ENCODE data around the gene IGFALS.
"Not testable (repeated sequence)": the region's sequence is repeated elsewhere in the genome, so short reads cannot be mapped to it uniquely, and the experiment has no call there.

IGFALS gene

GRCh38 chr16:1818204-1818872 is 24.8 kb upstream of the IGFALS start:
- DNase-seq (ENCODE audit: low read depth) = no peak

- DNase-seq (ENCODE audit: low read depth) = no peak
Observed at GRCh38 chr16:1817716-1818115, 24.2 kb upstream of the IGFALS start.

DNA sequence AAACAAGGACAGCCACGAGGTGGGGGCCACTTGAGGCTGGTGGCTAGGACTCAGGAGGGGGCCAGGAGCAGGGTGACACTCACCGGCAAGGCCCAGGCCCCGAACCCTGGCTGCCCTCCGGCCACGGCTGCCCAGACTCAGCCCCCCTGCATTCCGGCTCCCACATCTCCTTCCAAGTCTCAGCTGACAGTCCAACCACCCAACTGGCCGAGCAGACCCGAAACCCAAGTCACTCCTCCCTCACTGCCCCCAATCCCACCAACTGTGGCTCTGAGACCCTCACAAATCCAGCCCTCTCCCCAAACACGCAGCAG is 23.7 kb upstream of the IGFALS start:
- no peak for DNase-seq (ENCODE audit: low read depth)

- DNase-seq (ENCODE audit: low read depth) = no peak
Observed at GRCh38 chr16:1816396-1817275, 23.1 kb upstream of the IGFALS start.

DNA sequence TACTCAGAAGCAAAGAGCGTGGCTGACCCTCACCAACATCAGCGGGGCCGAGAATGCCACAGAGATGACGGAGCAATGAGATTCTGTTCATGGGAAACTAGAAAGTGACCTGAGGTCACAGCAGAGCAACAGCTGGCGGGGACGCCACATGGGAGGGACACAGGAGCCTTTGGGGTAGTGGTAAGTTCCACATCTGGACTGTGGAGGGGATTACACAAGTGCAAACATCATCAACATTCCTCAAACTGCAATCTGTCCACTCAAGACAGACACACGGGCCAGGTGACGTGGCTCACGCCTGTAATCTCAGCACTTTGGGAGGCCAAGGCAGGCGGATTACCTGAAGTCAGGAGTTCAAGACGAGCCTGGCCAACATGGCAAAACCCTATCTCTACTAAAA is 22.0 kb upstream of the IGFALS start:
- DNase-seq (ENCODE audit: low read depth) = no peak

DNA sequence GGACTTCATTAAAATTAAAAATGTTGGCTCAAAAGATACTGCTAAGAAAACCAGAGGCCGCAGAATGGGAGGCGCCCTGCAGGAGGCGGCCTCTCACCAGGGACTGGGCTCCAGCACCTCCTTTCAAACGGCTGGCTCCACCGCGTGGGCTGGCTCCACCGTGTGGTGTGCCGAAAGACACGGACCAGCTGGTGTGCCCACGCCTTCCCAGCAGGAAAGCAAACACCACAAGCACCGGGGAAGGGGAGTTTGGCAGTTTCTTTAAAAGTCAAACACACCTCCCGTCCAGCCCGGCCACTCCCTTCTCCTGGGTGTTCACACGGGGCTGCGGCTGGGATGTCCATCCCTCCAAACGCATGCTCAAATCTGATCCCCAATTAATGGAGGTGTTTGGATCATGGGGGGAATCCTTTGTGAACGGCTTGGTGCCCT is 19.2 kb upstream of the IGFALS start:
- DNase-seq (ENCODE audit: low read depth) = peak; percentile 58

DNA sequence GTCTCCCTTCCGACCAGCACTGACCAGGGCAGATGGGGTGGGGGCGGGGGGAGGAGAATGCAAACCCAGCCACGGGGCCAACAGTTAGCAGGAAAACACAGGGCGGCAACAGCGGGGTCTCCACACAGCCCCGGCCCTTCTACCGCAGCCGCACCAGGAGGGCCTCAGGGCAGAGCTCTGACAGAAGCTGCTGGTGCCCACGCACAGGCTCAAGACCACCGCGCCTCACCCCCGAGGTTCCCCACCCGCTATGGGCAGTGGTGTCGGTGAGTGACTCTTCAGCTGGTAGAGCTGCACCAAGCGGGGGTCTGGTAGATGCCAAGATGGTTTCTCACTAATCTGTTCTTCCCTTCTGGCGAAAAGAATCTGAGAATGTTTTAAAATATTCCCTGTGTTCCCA is 17.0 kb upstream of the IGFALS start:
- no peak for DNase-seq (ENCODE audit: low read depth)

DNA sequence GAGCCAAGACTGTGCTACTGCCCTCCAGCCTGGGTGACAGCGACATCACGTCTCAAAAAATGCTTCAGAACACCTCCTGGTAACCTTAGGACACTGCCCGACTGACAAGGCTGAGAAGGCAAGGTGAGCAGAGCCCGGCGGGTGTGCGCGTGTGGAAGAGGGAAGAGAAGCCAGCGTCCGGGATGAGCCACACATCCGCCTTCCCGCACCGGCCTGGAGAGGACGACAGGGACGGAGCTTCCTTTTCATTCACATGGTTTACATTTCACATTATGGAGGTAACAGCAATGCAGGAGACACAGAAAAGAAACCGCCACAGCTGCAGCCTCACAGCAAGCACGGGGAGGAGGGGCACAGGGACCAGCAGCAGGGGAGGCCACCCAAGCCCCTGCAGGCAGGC is 16.6 kb upstream of the IGFALS start:
- DNase-seq (ENCODE audit: low read depth) = no peak

DNA sequence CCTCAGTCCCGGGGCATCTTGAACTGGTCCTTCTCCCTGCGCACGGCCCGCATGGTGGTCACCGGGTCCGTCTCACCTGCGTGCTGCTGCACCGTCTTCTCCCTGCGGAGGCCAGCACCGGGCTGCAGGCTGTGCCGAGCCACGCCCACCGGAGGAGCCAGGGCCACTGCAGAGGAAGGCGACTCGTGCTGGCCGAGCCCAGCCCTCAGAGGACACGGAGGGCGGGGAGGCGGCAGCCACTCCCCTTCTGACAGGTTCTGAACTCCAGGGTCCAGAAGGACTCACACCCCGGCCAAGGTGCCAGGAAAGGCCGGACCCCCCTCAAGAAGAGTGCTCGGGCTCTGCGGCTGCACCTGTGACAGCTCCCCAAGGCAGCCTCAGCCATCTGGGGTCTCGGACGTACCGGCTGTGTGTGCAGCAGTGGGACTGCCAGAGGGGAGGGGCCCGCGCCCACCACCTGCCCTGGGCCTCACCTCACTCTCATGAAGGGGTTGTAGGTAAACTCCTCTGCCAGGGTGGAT is 15.8 kb upstream of the IGFALS start:
- no peak for DNase-seq (ENCODE audit: low read depth)

DNA sequence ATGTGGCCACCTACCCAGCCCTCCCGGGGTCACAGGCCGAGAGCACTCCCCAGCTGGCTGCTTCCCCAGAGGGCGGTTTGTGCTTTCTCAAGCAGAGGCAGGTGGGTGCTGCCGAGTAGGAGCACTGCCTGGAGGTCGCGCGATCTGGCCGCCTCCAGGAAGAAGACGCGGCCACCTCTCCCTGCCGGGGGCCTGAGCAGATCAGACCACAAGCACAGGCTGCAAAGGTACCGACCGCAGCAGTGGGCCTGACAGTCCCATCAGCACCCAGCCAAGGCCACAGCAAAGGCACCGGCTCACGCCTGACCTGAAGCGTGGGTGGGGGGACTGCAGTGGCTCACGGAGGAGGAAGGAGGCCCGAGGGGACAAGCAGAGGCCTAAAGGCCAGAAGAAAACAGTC is 15.2 kb upstream of the IGFALS start:
- DNase-seq (ENCODE audit: low read depth) = no peak

GRCh38 chr16:1807626-1808025 is 14.1 kb upstream of the IGFALS start:
- no peak for DNase-seq (ENCODE audit: low read depth)

GRCh38 chr16:1800701-1801100 is 7.2 kb upstream of the IGFALS start:
- DNase-seq (ENCODE audit: low read depth) = no peak

- DNase-seq (ENCODE audit: low read depth) = not testable (repeated sequence)
Observed at GRCh38 chr16:1799263-1799662, 5.8 kb upstream of the IGFALS start.

DNA sequence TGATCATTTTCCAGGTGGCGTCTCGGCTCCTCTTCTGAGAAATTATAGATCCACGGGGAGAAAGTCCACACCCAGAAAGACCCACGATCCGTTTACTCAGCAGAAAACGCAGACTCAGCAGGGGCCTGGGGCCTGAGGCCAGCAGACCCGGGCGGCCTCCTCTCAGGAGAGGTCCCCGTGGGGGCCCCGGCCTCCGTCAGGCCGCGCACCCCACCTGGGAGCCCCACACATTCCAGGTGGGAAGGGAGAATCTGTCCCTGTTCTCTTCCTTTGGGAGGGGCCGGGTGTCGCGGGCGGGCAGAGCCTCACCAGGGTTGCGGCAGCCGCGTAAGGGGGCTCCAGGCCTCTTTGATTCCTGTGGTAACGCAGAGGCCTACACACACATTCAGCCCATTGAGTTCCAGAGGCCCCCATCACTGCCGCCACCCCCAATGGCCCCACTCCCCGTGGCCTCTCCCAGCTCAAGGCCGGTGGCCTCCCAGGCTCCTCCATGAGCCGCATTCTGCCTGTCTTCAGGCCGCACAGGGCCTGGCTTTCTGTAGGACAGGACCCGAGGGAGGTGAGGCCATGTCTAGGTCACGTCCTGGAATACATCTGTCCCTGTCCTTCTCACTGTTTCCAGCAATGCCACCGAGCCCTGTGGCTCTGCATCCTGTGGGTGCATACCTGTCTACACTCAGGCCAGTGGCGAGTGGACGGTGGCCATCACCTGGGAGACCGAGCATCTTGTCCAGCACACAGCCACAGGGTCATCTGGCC is 1.6 kb upstream of the IGFALS start:
- no peak for DNase-seq (ENCODE audit: low read depth)

GRCh38 chr16:1794221-1794871 is 841 bp upstream of the IGFALS start:
- DNase-seq (ENCODE audit: low read depth) = no peak

GRCh38 chr16:1792836-1793577 is 498 bp downstream of the IGFALS start:
- DNase-seq (ENCODE audit: low read depth) = no peak

GRCh38 chr16:1791943-1792812 is 1.3 kb downstream of the IGFALS start:
- no peak for DNase-seq (ENCODE audit: low read depth)

- no peak for DNase-seq (ENCODE audit: low read depth)
Observed at GRCh38 chr16:1791256-1791942, 2.1 kb downstream of the IGFALS start.

- no peak for DNase-seq (ENCODE audit: low read depth)
Observed at GRCh38 chr16:1790611-1791255, 2.8 kb downstream of the IGFALS start.

All from activated T-cell treated with anti-CD3 and anti-CD28 coated beads for 48 hours (primary cell).